ENCODE measurements around the gene ABCC8.

ABCC8 gene

GRCh38 chr11:17518366-17518765, 41.7 kb upstream of the ABCC8 start:
- POLR2A ChIA-PET, result no interaction called here
- CTCF ChIA-PET, result interaction anchor here (1.1 to 9.7 kb wide), 4 partner anchors 10 to 45 kb away, joined by 4 to 128 read pairs (median 5); no protein-coding TSS in a partner anchor

GRCh38 chr11:17517186-17517585, 40.5 kb upstream of the ABCC8 start:
- H3K9me3 ChIP-seq (ENCODE audit: control insufficient read depth, insufficient read depth, low read depth, low read length), result no peaks in the 10 kb centered on the region
- POLR2A ChIA-PET, result no interaction called here
- H3K4me1 ChIP-seq (ENCODE audit: control insufficient read depth, insufficient read depth, low read length), result no peaks in the 10 kb centered on the region
- TF ChIP-seq ZNF114 (tag by site-specific recombination; IDR thresholded peaks at IDR 0.05) (no peak), ZNF514 (tag by site-specific recombination; IDR thresholded peaks at IDR 0.05) (no peak), ZFP41 (tag by site-specific recombination; IDR thresholded peaks at IDR 0.05; ENCODE audit: borderline replicate concordance) (no peak), ZBTB1 (tag by site-specific recombination; IDR thresholded peaks at IDR 0.05) (no peak), ZBTB48 (tag by site-specific recombination; IDR thresholded peaks at IDR 0.05) (no peak), ZNF19 (tag by site-specific recombination; IDR thresholded peaks at IDR 0.05; ENCODE audit: low read depth) (no peak), KLF16 (tag by site-specific recombination; IDR thresholded peaks at IDR 0.05) (no peak), ZNF548 (tag by site-specific recombination; IDR thresholded peaks at IDR 0.05) (no peak)
- CTCF ChIA-PET, result interaction anchor here (1.3 to 9.7 kb wide), 3 partner anchors 9 to 12 kb away, joined by 4 to 128 read pairs (median 6); no protein-coding TSS in a partner anchor
- H3K4me3 ChIP-seq (ENCODE audit: low read depth, low read length), result no peak overlapping the region
- H3K36me3 ChIP-seq (ENCODE audit: control insufficient read depth in 2 of 2, insufficient read depth in 1 of 2, low read length in 2 of 2), result peaks cover 0 to 3% of the 10 kb centered on the region in 2 experiments; a peak in 1 of 3 replicates
- H3K27ac ChIP-seq (ENCODE audit: extremely low read depth, low read depth, low read length), result no peak overlapping the region

More at GRCh38 chr11:17518366-17518765, 41.7 kb upstream of the ABCC8 start:
- TF ChIP-seq ZNF530 (tag by site-specific recombination; IDR thresholded peaks at IDR 0.05; ENCODE audit: low read depth), result no peak
- no peak for TF ChIP-seq ZNF488 (tag by site-specific recombination; IDR thresholded peaks at IDR 0.05)
- TF ChIP-seq ZNF133 (tag by site-specific recombination; IDR thresholded peaks at IDR 0.05), result no peak
- no peak for TF ChIP-seq PATZ1 (tag by site-specific recombination; IDR thresholded peaks at IDR 0.05)
- no peak for TF ChIP-seq ZNF664 (tag by site-specific recombination; IDR thresholded peaks at IDR 0.05)
- TF ChIP-seq WT1 (tag by site-specific recombination; IDR thresholded peaks at IDR 0.05), result no peak
- no peak for TF ChIP-seq ZNF658 (tag by site-specific recombination; IDR thresholded peaks at IDR 0.05)
- TF ChIP-seq HOXC10 (CRISPR knock-in tag; IDR thresholded peaks at IDR 0.05), result no peak
- no peak for TF ChIP-seq MYNN (tag by site-specific recombination; IDR thresholded peaks at IDR 0.05; ENCODE audit: borderline replicate concordance)
- no peak for TF ChIP-seq ZBTB48 (tag by site-specific recombination; IDR thresholded peaks at IDR 0.05)
- no peak for TF ChIP-seq ZNF423 (tag by site-specific recombination; IDR thresholded peaks at IDR 0.05)
- no peak for TF ChIP-seq SCRT2 (tag by site-specific recombination; IDR thresholded peaks at IDR 0.05)
- Histone ChIP-seq H3K4me1 (ENCODE audit: control insufficient read depth, insufficient read depth, low read length) (no peaks in the 10 kb centered on the region), H3K27ac (ENCODE audit: extremely low read depth, low read depth, low read length) (no peak overlapping the region), H3K9me3 (ENCODE audit: control insufficient read depth, insufficient read depth, low read depth, low read length) (no peaks in the 10 kb centered on the region), H3K36me3 (ENCODE audit: control insufficient read depth in 2 of 2, insufficient read depth in 1 of 2, low read length in 2 of 2) (peaks cover 0 to 3% of the 10 kb centered on the region in 2 experiments; a peak in 1 of 3 replicates), H3K4me3 (ENCODE audit: low read depth, low read length) (no peak overlapping the region)

- no peak overlapping the region for H3K4me3 ChIP-seq (ENCODE audit: low read depth, low read length)
- ChIA-PET CTCF (interaction anchor here (1.3 to 9.7 kb wide), 4 partner anchors 11 to 130 kb away, joined by 3 to 128 read pairs (median 12); no protein-coding TSS in a partner anchor), POLR2A (no interaction called here)
- no peaks in the 10 kb centered on the region for H3K9me3 ChIP-seq (ENCODE audit: control insufficient read depth, insufficient read depth, low read depth, low read length)
- H3K4me1 ChIP-seq (ENCODE audit: control insufficient read depth, insufficient read depth, low read length), result no peaks in the 10 kb centered on the region
- no peak overlapping the region for H3K27ac ChIP-seq (ENCODE audit: extremely low read depth, low read depth, low read length)
- no peak for TF ChIP-seq ZNF133 (tag by site-specific recombination; IDR thresholded peaks at IDR 0.05)
- H3K36me3 ChIP-seq (ENCODE audit: control insufficient read depth in 2 of 2, insufficient read depth in 1 of 2, low read length in 2 of 2), result peaks cover 0 to 3% of the 10 kb centered on the region in 2 experiments; a peak in 1 of 3 replicates
Observed at GRCh38 chr11:17516551-17517150, 40.0 kb upstream of the ABCC8 start.
